ENCODE data around the gene SOX1. TPM values are rescaled to one million over a fixed set of nuclear protein-coding genes. Genes with fewer than 3 reads are reported as not detected.

Gene SOX1
- total RNA-seq, 2 experiments from 2014 or later: not detected

DNA sequence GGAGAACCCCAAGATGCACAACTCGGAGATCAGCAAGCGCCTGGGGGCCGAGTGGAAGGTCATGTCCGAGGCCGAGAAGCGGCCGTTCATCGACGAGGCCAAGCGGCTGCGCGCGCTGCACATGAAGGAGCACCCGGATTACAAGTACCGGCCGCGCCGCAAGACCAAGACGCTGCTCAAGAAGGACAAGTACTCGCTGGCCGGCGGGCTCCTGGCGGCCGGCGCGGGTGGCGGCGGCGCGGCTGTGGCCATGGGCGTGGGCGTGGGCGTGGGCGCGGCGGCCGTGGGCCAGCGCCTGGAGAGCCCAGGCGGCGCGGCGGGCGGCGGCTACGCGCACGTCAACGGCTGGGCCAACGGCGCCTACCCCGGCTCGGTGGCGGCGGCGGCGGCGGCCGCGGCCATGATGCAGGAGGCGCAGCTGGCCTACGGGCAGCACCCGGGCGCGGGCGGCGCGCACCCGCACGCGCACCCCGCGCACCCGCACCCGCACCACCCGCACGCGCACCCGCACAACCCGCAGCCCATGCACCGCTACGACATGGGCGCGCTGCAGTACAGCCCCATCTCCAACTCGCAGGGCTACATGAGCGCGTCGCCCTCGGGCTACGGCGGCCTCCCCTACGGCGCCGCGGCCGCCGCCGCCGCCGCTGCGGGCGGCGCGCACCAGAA, 1.1 kb downstream of the SOX1 start:
- DNase-seq (no peak), ATAC-seq (no peak)
- no peak overlapping the region for H3K4me3 Mint-ChIP-seq
- ChIA-PET POLR2A (no interaction called here), CTCF (no interaction called here)
- peaks cover 62% of the 10 kb centered on the region for H3K27me3 Mint-ChIP-seq
- H3K9me3 Mint-ChIP-seq: peaks cover 8% of the 10 kb centered on the region
- intact Hi-C loops (cut with micrococcal nuclease): loop anchor here (5.0 kb wide), 1 partner anchor 34 kb away; no protein-coding TSS in a partner anchor
- TF ChIP-seq CTCF (IDR thresholded peaks at IDR 0.05): no peak
- no peak overlapping the region for H3K27ac Mint-ChIP-seq
- peaks cover 12% of the 10 kb centered on the region for H3K36me3 Mint-ChIP-seq (ENCODE audit: low read depth)
- peaks cover 9% of the 10 kb centered on the region for H3K4me1 Mint-ChIP-seq (ENCODE audit: low read depth)

- H3K36me3 Mint-ChIP-seq (ENCODE audit: low read depth): peaks cover 12% of the 10 kb centered on the region
- POLR2A ChIA-PET: no interaction called here
- intact Hi-C loops (cut with micrococcal nuclease): loop anchor here (5.0 kb wide), 1 partner anchor 34 kb away; no protein-coding TSS in a partner anchor
- H3K27me3 Mint-ChIP-seq: peaks cover 59% of the 10 kb centered on the region
- H3K4me1 Mint-ChIP-seq (ENCODE audit: low read depth): peaks cover 7% of the 10 kb centered on the region
- DNase-seq: no peak
- no peak for TF ChIP-seq CTCF (IDR thresholded peaks at IDR 0.05)
- H3K9me3 Mint-ChIP-seq: peaks cover 8% of the 10 kb centered on the region
- CTCF ChIA-PET: no interaction called here
- ATAC-seq: no peak
- H3K27ac Mint-ChIP-seq: no peak overlapping the region
- peak overlapping the region; percentile 17 for H3K4me3 Mint-ChIP-seq
Observed at GRCh38 chr13:112068540-112069060, 1.7 kb downstream of the SOX1 start.

DNA sequence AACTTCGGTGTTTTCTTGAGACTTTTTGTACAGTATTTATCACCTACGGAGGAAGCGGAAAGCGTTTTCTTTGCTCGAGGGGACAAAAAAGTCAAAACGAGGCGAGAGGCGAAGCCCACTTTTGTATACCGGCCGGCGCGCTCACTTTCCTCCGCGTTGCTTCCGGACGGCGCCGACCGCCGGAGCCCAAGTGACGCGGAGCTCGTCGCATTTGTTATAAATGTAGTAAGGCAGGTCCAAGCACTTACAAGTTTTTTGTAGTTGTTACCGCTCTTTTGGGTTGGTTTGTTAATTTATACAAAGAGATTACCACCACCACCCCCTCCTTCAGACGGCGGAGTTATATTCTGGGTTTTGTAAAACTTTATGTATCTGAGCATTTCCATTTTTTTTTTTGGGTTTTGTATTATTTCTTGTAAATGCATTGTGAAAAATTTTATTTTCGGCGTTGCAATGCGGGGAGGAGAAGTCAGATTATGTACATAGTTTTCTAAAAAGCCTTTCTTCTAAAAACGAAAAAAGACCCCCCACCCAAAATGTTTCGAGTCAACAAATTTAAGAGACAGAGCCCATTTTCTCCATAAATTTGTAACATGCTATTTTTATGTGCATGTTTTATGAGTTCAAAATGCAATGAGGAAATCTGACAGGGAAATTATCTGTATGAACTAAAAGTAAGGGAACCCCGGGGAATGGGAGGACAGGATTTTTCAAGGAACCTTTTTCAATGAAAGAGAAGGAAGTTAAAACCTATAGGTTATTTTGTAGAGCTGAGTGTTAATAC, 2.3 kb downstream of the SOX1 start:
- Mint-ChIP-seq H3K4me3 (peak overlapping the region; percentile 17), H3K27me3 (peaks cover 60% of the 10 kb centered on the region), H3K4me1 (ENCODE audit: low read depth) (peaks cover 9% of the 10 kb centered on the region), H3K36me3 (ENCODE audit: low read depth) (peaks cover 12% of the 10 kb centered on the region), H3K9me3 (peaks cover 8% of the 10 kb centered on the region), H3K27ac (no peak overlapping the region)
- TF ChIP-seq CTCF (IDR thresholded peaks at IDR 0.05): no peak
- ChIA-PET CTCF (no interaction called here), POLR2A (no interaction called here)
- ATAC-seq (no peak), DNase-seq (no peak)
- intact Hi-C loops (cut with micrococcal nuclease): loop anchor here (5.0 kb wide), 1 partner anchor 33 kb away; no protein-coding TSS in a partner anchor

GRCh38 chr13:112069845-112070251, 2.9 kb downstream of the SOX1 start:
- H3K27me3 Mint-ChIP-seq: peaks cover 61% of the 10 kb centered on the region
- ChIA-PET POLR2A (interaction anchor here (0.6 kb wide), 1 partner anchor 514 kb away, joined by 3 read pairs; no protein-coding TSS in a partner anchor), CTCF (no interaction called here)
- H3K36me3 Mint-ChIP-seq (ENCODE audit: low read depth): peaks cover 12% of the 10 kb centered on the region
- no peak for DNase-seq
- H3K4me3 Mint-ChIP-seq: no peak overlapping the region
- intact Hi-C loops (cut with micrococcal nuclease): loop anchor here (5.0 kb wide), 1 partner anchor 32 kb away; no protein-coding TSS in a partner anchor
- TF ChIP-seq CTCF (IDR thresholded peaks at IDR 0.05): no peak
- H3K4me1 Mint-ChIP-seq (ENCODE audit: low read depth): peaks cover 9% of the 10 kb centered on the region
- H3K9me3 Mint-ChIP-seq: peaks cover 8% of the 10 kb centered on the region
- H3K27ac Mint-ChIP-seq: no peak overlapping the region
- no peak for ATAC-seq
